Sigmoid colon (tissue), 7 donors: ENCODE results near the gene SESTD1. TPM values are rescaled to one million over a fixed set of nuclear protein-coding genes. Genes with fewer than 3 reads are reported as not detected.

Experiments
- DNase-seq: peaks from one replicate; pipeline ENCODE4 v3.0.0-alpha.2; 2019
- H3K27ac ChIP-seq, 4 donors: fragments of 200-600 bp; sonication (generic); one replicate each; pipeline ENCODE4 v1.5.1; 2016 to 2019; ENCODE audit warnings: mild to moderate bottlenecking in 1 of 4
- H3K27me3 ChIP-seq, 3 donors: fragments of 200-600 bp; sonication (generic); one replicate each; pipeline ENCODE4 v1.5.1; 2019; ENCODE audit warnings: mild to moderate bottlenecking in 1 of 3
- H3K36me3 ChIP-seq, 4 donors: fragments of 200-600 bp; sonication (generic); one replicate each; pipeline ENCODE4 v1.5.1; 2016 to 2019
- H3K4me1 ChIP-seq, 4 donors: fragments of 200-600 bp; sonication (generic); one replicate each; pipeline ENCODE4 v1.5.1; 2017 to 2019
- H3K4me3 ChIP-seq, 4 donors: fragments of 200-600 bp; sonication (generic); one replicate each; pipeline ENCODE4 v1.5.1; 2017 to 2019; ENCODE audit warnings: mild to moderate bottlenecking in 2 of 4, moderate library complexity in 1 of 4
- H3K9me3 ChIP-seq, 4 donors: fragments of 200-600 bp in 3 of 4; sonication (generic) in 3 of 4; one replicate each; pipeline versions ENCODE4 v1.5.1 to v1.6.1; 2013 to 2019
- EP300 ChIP-seq, 4 donors: sonication (generic); formaldehyde crosslinking; IDR thresholded peaks; one replicate each; pipeline ENCODE4 v1.6.1; 2017; ENCODE audit warnings: antibody characterized with exemption in 4 of 4
- POLR2A ChIP-seq, 2 donors: fragments of 450-650 bp; IDR thresholded peaks; one replicate each; pipeline ENCODE4 v1.6.1; 2016; ENCODE audit warnings: antibody characterized with exemption in 2 of 2, mild to moderate bottlenecking in 2 of 2, moderate library complexity in 2 of 2
- POLR2AphosphoS5 ChIP-seq, 4 donors: sonication (generic); formaldehyde crosslinking; IDR thresholded peaks; one replicate each; pipeline ENCODE4 v1.6.1; 2017; ENCODE audit warnings: antibody characterized with exemption in 4 of 4
- WGBS, 2 donors: extraction: QIAGEN DNeasy Blood & Tissue Kit; methylation state at CpG; one replicate each; pipeline ENCODE4 v1.1.7; 2013; 5-methylcytosine and 5-hydroxymethylcytosine counted together
- intact Hi-C: fragments of 100-400 bp; cut with DNase I; formaldehyde crosslinking; loops from one replicate; pipeline ENCODE4 v1.15.1; 2023
- polyA plus RNA-seq, 3 donors: library from polyadenylated mRNA; stranded (reverse); fragments of 200-250 nt; gene quantifications; one replicate each; pipeline ENCODE4 v1.2.3, GENCODE V29; 2013
- total RNA-seq, 4 donors: library from RNA; depleted of rRNA; stranded (reverse); fragments of >200 nt; gene quantifications; one replicate each; pipeline ENCODE4 v1.1.0, GENCODE V29; 2016
- TF ChIP-seq, protein P1 (sequence below), 4 experiments: fragments of 450-650 bp in 3 of 4; fragments of 200-600 bp in 1 of 4; IDR thresholded peaks; one replicate each; pipeline ENCODE4 v1.5.1; 2016 to 2019; ENCODE audit warnings: antibody characterized with exemption in 4 of 4, mild to moderate bottlenecking in 3 of 4, moderate library complexity in 2 of 4
- donor health status: healthy with polysubstance abuse.
- donor health status: Bipolar disorder and iron deficiency.
- donor health status: healthy.

The SESTD1 gene, protein sequence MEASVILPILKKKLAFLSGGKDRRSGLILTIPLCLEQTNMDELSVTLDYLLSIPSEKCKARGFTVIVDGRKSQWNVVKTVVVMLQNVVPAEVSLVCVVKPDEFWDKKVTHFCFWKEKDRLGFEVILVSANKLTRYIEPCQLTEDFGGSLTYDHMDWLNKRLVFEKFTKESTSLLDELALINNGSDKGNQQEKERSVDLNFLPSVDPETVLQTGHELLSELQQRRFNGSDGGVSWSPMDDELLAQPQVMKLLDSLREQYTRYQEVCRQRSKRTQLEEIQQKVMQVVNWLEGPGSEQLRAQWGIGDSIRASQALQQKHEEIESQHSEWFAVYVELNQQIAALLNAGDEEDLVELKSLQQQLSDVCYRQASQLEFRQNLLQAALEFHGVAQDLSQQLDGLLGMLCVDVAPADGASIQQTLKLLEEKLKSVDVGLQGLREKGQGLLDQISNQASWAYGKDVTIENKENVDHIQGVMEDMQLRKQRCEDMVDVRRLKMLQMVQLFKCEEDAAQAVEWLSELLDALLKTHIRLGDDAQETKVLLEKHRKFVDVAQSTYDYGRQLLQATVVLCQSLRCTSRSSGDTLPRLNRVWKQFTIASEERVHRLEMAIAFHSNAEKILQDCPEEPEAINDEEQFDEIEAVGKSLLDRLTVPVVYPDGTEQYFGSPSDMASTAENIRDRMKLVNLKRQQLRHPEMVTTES
- total RNA-seq (10 to 100 TPM; 31.0 to 52.3 (median 41.0) TPM), polyA plus RNA-seq (10 to 100 TPM in 2 of 3 donors, 1 to 10 TPM in 1; 9.5 to 21.6 (median 12.8) TPM)

DNA sequence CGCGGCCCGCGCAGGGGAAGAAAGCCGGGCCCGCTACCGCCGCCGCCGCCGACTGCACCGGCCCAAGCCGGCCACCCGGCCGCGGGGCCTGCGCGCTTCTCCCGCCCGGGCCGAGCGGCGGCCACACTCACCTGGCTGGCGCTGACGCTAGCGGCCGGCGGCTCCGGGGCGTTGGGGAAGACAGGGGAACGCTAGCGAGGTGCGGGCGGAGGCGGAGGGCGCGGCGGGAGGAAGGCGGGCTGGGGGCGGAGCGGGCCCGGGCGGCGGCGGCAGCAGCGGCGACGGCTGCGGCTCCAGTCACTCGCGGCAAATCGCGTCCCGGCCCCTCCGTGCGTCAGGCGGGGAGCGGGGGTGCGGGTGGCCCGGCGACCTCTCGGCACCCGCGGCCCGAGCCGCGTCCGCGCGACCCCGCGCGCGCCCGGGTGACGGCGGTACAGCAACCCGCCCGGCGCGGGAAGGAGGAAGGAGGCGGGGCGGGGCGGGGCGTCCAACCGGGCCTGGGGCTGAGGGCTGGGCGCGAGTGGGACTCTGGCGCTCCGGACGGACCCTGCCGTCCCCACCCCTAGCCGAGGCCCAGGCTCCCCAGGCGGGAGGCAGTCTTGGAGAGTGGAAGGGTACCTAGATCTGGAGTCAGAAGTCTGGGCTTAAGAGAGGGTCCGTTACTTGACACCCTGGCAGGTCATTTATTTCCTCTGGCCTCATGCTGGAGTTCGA is at the start of gene SESTD1:
SESTD1 (minus strand) TSS at position 465 of the 714 bp plus-strand sequence. CDS start 72,991 bp downstream, outside the sequence.
- Histone ChIP-seq H3K27me3 (no peaks in the 10 kb centered on the region), H3K4me3 (peak within 1 kb of the TSS; percentile 64 to 81 (median 78)), H3K9me3 (no peaks in the 10 kb centered on the region), H3K27ac (peak within 1 kb of the TSS; percentile 87 to 91 (median 90)), H3K36me3 (no peaks in the 10 kb centered on the region), H3K4me1 (peaks cover 0 to 33% (median 22%) of the 10 kb centered on the region in 4 donors)
- intact Hi-C loops: loop anchor here (2.0 to 5.0 kb wide), 2 partner anchors 38 to 83 kb away; no protein-coding TSS in a partner anchor
- TF ChIP-seq, protein P1, sequence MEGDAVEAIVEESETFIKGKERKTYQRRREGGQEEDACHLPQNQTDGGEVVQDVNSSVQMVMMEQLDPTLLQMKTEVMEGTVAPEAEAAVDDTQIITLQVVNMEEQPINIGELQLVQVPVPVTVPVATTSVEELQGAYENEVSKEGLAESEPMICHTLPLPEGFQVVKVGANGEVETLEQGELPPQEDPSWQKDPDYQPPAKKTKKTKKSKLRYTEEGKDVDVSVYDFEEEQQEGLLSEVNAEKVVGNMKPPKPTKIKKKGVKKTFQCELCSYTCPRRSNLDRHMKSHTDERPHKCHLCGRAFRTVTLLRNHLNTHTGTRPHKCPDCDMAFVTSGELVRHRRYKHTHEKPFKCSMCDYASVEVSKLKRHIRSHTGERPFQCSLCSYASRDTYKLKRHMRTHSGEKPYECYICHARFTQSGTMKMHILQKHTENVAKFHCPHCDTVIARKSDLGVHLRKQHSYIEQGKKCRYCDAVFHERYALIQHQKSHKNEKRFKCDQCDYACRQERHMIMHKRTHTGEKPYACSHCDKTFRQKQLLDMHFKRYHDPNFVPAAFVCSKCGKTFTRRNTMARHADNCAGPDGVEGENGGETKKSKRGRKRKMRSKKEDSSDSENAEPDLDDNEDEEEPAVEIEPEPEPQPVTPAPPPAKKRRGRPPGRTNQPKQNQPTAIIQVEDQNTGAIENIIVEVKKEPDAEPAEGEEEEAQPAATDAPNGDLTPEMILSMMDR (IDR thresholded peaks at IDR 0.05): no peak
- TF ChIP-seq EP300 (IDR thresholded peaks at IDR 0.05) (no peak), POLR2AphosphoS5 (IDR thresholded peaks at IDR 0.05) (peak in 2 of 4 donors; percentile 16 to 26), POLR2A (IDR thresholded peaks at IDR 0.05) (no peak)
- 1% methylated on average over 96 of the region's 96 CpGs for WGBS, 2 donors
- peak; percentile 85 for DNase-seq

DNA sequence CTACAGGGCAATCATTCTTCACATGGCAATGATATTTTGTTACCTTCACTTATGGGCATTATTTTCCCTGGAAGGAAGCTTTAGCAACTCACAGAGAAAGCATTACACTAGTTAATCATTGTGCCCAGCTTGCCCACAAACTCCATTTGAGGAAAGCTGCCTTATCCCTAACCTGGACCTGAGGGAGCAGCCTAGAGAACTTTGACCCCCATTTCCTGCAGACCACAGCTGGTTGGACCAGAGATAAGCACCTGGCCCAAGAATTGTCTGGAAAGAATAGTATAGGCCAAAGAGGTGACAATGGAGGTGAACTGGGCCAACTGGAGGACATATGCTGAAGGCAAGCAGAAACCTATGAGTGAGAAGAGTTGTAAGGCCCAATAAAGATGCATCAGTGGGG is 48.4 kb upstream of the SESTD1 start:
- no peaks in the 10 kb centered on the region for H3K4me1 ChIP-seq
- H3K9me3 ChIP-seq: no peaks in the 10 kb centered on the region
- intact Hi-C loops: no loop called here
- TF ChIP-seq POLR2AphosphoS5 (IDR thresholded peaks at IDR 0.05): no peak
- TF ChIP-seq EP300 (IDR thresholded peaks at IDR 0.05): no peak
- TF ChIP-seq POLR2A (IDR thresholded peaks at IDR 0.05): no peak
- TF ChIP-seq, protein P1 (IDR thresholded peaks at IDR 0.05): no peak
- no peak overlapping the region for H3K4me3 ChIP-seq
- H3K36me3 ChIP-seq: no peaks in the 10 kb centered on the region
- no peaks in the 10 kb centered on the region for H3K27me3 ChIP-seq
- no peak for DNase-seq
- H3K27ac ChIP-seq: no peak overlapping the region

DNA sequence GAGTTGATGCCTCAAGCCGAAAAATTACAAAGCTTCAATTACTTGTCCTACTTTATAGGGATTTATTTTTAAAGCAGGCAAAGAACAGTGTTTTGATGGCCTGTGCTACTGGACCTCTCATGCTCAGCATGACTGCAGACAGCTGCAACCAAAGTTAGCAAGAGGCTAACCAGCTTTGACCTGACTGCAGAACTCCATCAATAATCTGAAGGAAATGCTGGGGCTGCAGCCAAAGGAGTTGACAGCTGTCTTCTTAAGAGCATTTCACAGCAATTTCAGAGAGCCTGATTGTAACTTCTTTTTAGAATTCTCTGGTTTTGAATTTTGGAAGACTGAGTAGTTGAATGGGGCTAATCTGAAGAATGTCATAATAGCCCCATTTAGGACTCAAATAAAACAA is 46.5 kb upstream of the SESTD1 start:
- Histone ChIP-seq H3K27me3 (no peaks in the 10 kb centered on the region), H3K36me3 (no peaks in the 10 kb centered on the region), H3K27ac (no peak overlapping the region), H3K9me3 (no peaks in the 10 kb centered on the region), H3K4me3 (no peak overlapping the region), H3K4me1 (no peaks in the 10 kb centered on the region)
- TF ChIP-seq, protein P1 (IDR thresholded peaks at IDR 0.05): no peak
- TF ChIP-seq POLR2A (IDR thresholded peaks at IDR 0.05): no peak
- no peak for TF ChIP-seq EP300 (IDR thresholded peaks at IDR 0.05)
- no peak for TF ChIP-seq POLR2AphosphoS5 (IDR thresholded peaks at IDR 0.05)
- DNase-seq: no peak
- 76 to 81% methylated on average over 1 of the region's 1 CpG for WGBS, 2 donors
- intact Hi-C loops: no loop called here

DNA sequence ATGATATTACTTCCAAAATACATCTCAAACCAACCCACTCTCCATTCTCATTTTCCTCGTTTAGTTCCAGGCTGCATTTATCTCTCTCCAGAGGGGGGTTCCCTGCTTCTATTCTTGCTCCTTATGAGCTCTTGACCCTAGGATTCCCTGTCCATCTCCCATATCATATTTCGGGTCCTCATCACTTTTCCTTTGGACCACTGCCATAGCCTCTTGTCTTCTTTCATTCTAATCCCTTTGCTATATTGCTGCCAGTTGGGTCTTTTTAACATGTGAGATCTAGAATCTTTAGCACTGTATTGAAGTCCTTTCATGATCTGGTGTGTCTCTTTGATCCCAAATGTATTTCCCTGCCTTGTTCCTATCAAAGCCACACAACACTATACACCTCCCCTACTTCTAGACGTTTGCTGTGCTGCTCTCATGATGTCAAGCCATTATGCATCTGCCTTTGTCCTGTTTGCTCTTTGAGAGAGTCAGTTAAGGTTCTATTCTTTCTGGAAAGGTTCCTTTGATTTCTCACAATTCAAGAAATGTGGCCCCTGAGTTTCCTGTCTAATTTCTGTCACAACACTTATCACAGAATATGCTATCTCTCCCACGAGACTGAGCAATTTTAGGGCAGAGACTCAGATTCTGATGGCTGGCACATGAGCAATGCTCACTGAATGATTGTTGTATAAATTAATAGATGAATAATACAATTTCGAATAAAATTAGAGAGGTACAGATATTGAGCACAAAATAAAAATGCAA is 43.2 kb upstream of the SESTD1 start:
- 69 to 76% methylated on average over 5 of the region's 5 CpGs for WGBS, 2 donors
- Histone ChIP-seq H3K4me1 (no peaks in the 10 kb centered on the region), H3K27me3 (no peaks in the 10 kb centered on the region), H3K27ac (no peak overlapping the region), H3K9me3 (no peaks in the 10 kb centered on the region), H3K36me3 (no peaks in the 10 kb centered on the region), H3K4me3 (no peak overlapping the region)
- TF ChIP-seq POLR2A (IDR thresholded peaks at IDR 0.05) (no peak), POLR2AphosphoS5 (IDR thresholded peaks at IDR 0.05) (no peak), EP300 (IDR thresholded peaks at IDR 0.05) (no peak)
- TF ChIP-seq, protein P1 (IDR thresholded peaks at IDR 0.05): no peak
- DNase-seq: no peak
- intact Hi-C loops: no loop called here
